Measurements from ENCODE around the gene WDR77. TPM values are rescaled to one million over a fixed set of nuclear protein-coding genes. Genes with fewer than 3 reads are reported as not detected.
A peak's percentile ranks its signal among the peaks of the same experiment; 100 is the strongest.

The WDR77 gene
- total RNA-seq, 4 donors from 2014 or later: 19.0 to 33.0 (median 26.4) TPM

- H3K4me1 ChIP-seq: peaks cover 0 to 50% (median 2%) of the 10 kb centered on the region in 4 donors
- no peak for DNase-seq
These were observed 6.0 kb upstream of the WDR77 start for GRCh38 chr1:111454859-111455641.

GRCh38 chr1:111453706-111454105 lies 4.7 kb upstream of the WDR77 start:
- Histone ChIP-seq H3K4me3 (no peak overlapping the region), H3K36me3 (peaks cover 0 to 58% (median 2%) of the 10 kb centered on the region in 3 donors), H3K4me1 (peaks cover 0 to 52% (median 2%) of the 10 kb centered on the region in 4 donors), H3K27me3 (no peaks in the 10 kb centered on the region), H3K27ac (no peak overlapping the region), H3K9me3 (no peaks in the 10 kb centered on the region)
- TF ChIP-seq POLR2A (IDR thresholded peaks at IDR 0.05) (no peak), CTCF (IDR thresholded peaks at IDR 0.05) (no peak)
- no peak for DNase-seq

More at GRCh38 chr1:111454859-111455641, 6.0 kb upstream of the WDR77 start:
- H3K27me3 ChIP-seq: no peaks in the 10 kb centered on the region
- H3K36me3 ChIP-seq: peaks cover 0 to 71% (median 2%) of the 10 kb centered on the region in 3 donors
- no peak overlapping the region for H3K27ac ChIP-seq
- TF ChIP-seq CTCF (IDR thresholded peaks at IDR 0.05): no peak
- TF ChIP-seq POLR2A (IDR thresholded peaks at IDR 0.05): no peak
- no peak overlapping the region for H3K4me3 ChIP-seq
- no peaks in the 10 kb centered on the region for H3K9me3 ChIP-seq

- Histone ChIP-seq H3K36me3 (peaks cover 0 to 47% (median 2%) of the 10 kb centered on the region in 3 donors), H3K27me3 (no peaks in the 10 kb centered on the region), H3K4me1 (peaks cover 0 to 61% (median 4%) of the 10 kb centered on the region in 4 donors), H3K27ac (no peak overlapping the region), H3K9me3 (no peaks in the 10 kb centered on the region), H3K4me3 (no peak overlapping the region)
- TF ChIP-seq CTCF (IDR thresholded peaks at IDR 0.05): no peak
- TF ChIP-seq POLR2A (IDR thresholded peaks at IDR 0.05): no peak
- DNase-seq: no peak
These were observed 3.5 kb upstream of the WDR77 start for GRCh38 chr1:111452581-111452980.

GRCh38 chr1:111450185-111450584 lies 1.1 kb upstream of the WDR77 start:
- TF ChIP-seq CTCF (IDR thresholded peaks at IDR 0.05) (no peak), POLR2A (IDR thresholded peaks at IDR 0.05) (no peak)
- peaks cover 0 to 23% (median 0%) of the 10 kb centered on the region in 3 donors for H3K36me3 ChIP-seq
- H3K27ac ChIP-seq: peak overlapping the region in 1 of 4 donors; percentile 90
- no peak for DNase-seq
- peaks cover 0 to 74% (median 4%) of the 10 kb centered on the region in 4 donors for H3K4me1 ChIP-seq
- H3K27me3 ChIP-seq: no peaks in the 10 kb centered on the region
- H3K9me3 ChIP-seq: no peaks in the 10 kb centered on the region
- peak overlapping the region; percentile 78 to 97 (median 92) for H3K4me3 ChIP-seq

- TF ChIP-seq CTCF (IDR thresholded peaks at IDR 0.05): no peak
- no peak for TF ChIP-seq POLR2A (IDR thresholded peaks at IDR 0.05)
- peak overlapping the region; percentile 78 to 97 (median 92) for H3K4me3 ChIP-seq
- no peak for DNase-seq
- peaks cover 0 to 70% (median 4%) of the 10 kb centered on the region in 4 donors for H3K4me1 ChIP-seq
- H3K27me3 ChIP-seq: no peaks in the 10 kb centered on the region
- H3K36me3 ChIP-seq: peaks cover 0 to 17% (median 0%) of the 10 kb centered on the region in 3 donors
- H3K9me3 ChIP-seq: no peaks in the 10 kb centered on the region
- H3K27ac ChIP-seq: peak overlapping the region; percentile 79 to 90 (median 86)
These were observed 604 bp upstream of the WDR77 start for GRCh38 chr1:111449703-111450017.
